ENCODE measurements around the gene ZNF384.

Gene ZNF384

GRCh38 chr12:6653342-6653741, 35.8 kb downstream of the ZNF384 start:
- DNase-seq (ENCODE audit: low spot score) = no peak

- DNase-seq (ENCODE audit: low spot score) = no peak
Measured at GRCh38 chr12:6652391-6652790, 36.8 kb downstream of the ZNF384 start.

GRCh38 chr12:6650832-6651231, 38.3 kb downstream of the ZNF384 start:
- no peak for DNase-seq (ENCODE audit: low spot score)

- DNase-seq (ENCODE audit: low spot score) = peak; percentile 78
Measured at GRCh38 chr12:6647083-6647604, 42.0 kb downstream of the ZNF384 start, which contains the start of gene ACRBP. TSS of gene ACRBP (minus strand) at chr12:6647432. CDS start at chr12:6647366, 66 bp downstream.

GRCh38 chr12:6646276-6647082, 42.7 kb downstream of the ZNF384 start:
- no peak for DNase-seq (ENCODE audit: low spot score)

- DNase-seq (ENCODE audit: low spot score) = peak; percentile 57
Measured at GRCh38 chr12:6644903-6645302, 44.3 kb downstream of the ZNF384 start.

- peak; percentile 78 for DNase-seq (ENCODE audit: low spot score)
Measured at GRCh38 chr12:6644257-6644596, 44.9 kb downstream of the ZNF384 start.

- DNase-seq (ENCODE audit: low spot score) = peak; percentile 61
Measured at GRCh38 chr12:6643569-6644256, 45.5 kb downstream of the ZNF384 start.

- DNase-seq (ENCODE audit: low spot score) = peak; percentile 60
Measured at GRCh38 chr12:6641131-6641530, 48.0 kb downstream of the ZNF384 start.

GRCh38 chr12:6640497-6640896, 48.7 kb downstream of the ZNF384 start:
- no peak for DNase-seq (ENCODE audit: low spot score)

GRCh38 chr12:6639151-6639801, 49.9 kb downstream of the ZNF384 start:
- no peak for DNase-seq (ENCODE audit: low spot score)

GRCh38 chr12:6638305-6638704, 50.9 kb downstream of the ZNF384 start:
- DNase-seq (ENCODE audit: low spot score) = peak; percentile 61

- peak; percentile 61 for DNase-seq (ENCODE audit: low spot score)
Measured at GRCh38 chr12:6635856-6636531, 53.2 kb downstream of the ZNF384 start, which contains the start of gene LPAR5. TSS of gene LPAR5 (minus strand) at chr12:6635959. CDS start at chr12:6621248, 14,711 bp downstream.

- DNase-seq (ENCODE audit: low spot score) = no peak
Measured at GRCh38 chr12:6635375-6635855, 53.8 kb downstream of the ZNF384 start.

GRCh38 chr12:6632026-6632983, 56.9 kb downstream of the ZNF384 start:
- DNase-seq (ENCODE audit: low spot score) = peak; percentile 75

GRCh38 chr12:6631549-6631961, 57.6 kb downstream of the ZNF384 start:
- no peak for DNase-seq (ENCODE audit: low spot score)

- no peak for DNase-seq (ENCODE audit: low spot score)
Measured at GRCh38 chr12:6630736-6631135, 58.4 kb downstream of the ZNF384 start.

- no peak for DNase-seq (ENCODE audit: low spot score)
Measured at GRCh38 chr12:6627616-6628015, 61.6 kb downstream of the ZNF384 start.

GRCh38 chr12:6626654-6627283, 62.4 kb downstream of the ZNF384 start:
- DNase-seq (ENCODE audit: low spot score) = peak; percentile 46

GRCh38 chr12:6620885-6621274, 68.3 kb downstream of the ZNF384 start:
- no peak for DNase-seq (ENCODE audit: low spot score)

All from Ammon's horn (tissue), 1 donor.